Tibial artery (tissue), 4 donors: ENCODE measurements around the gene DMD.

Source experiments
- DNase-seq, 2 donors: peaks; one replicate each; pipeline ENCODE4 v3.0.0-alpha.2; 2019
- H3K27ac ChIP-seq, 2 donors: fragments of 200-600 bp; sonication (generic) in 1 of 2; 1 replicate in 1 of 2; 2 replicates in 1 of 2; pipeline ENCODE4 v1.5.1; 2018 to 2019; ENCODE audit warnings: mild to moderate bottlenecking in 1 of 2
- H3K27me3 ChIP-seq, 2 donors: fragments of 200-600 bp; sonication (generic) in 1 of 2; one replicate each; pipeline versions ENCODE4 v1.5.1 to v1.6.0; 2016 to 2019
- H3K36me3 ChIP-seq, 3 donors: fragments of 200-600 bp; sonication (generic) in 2 of 3; one replicate each; pipeline ENCODE4 v1.5.1; 2016 to 2019; ENCODE audit warnings: mild to moderate bottlenecking in 2 of 3
- H3K4me1 ChIP-seq, 4 donors: fragments of 200-600 bp; sonication (generic) in 2 of 4; 1 replicate in 3 of 4; 2 replicates in 1 of 4; pipeline ENCODE4 v1.5.1; 2016 to 2019
- H3K4me3 ChIP-seq, 2 donors: fragments of 200-600 bp; sonication (generic) in 1 of 2; 1 replicate in 1 of 2; 2 replicates in 1 of 2; pipeline ENCODE4 v1.5.1; 2018 to 2019; ENCODE audit warnings: mild to moderate bottlenecking in 2 of 2
- H3K9me3 ChIP-seq, 3 donors: fragments of 200-600 bp; sonication (generic) in 1 of 3; one replicate each; pipeline ENCODE4 v1.5.1; 2016 to 2019
- intact Hi-C: fragments of 100-400 bp; cut with DNase I; formaldehyde crosslinking; loops from one replicate; pipeline ENCODE4 v1.15.0; 2023; ENCODE audit warnings: low total_unique reads
- TF ChIP-seq, protein P1 (sequence below), 2 experiments: fragments of 200-600 bp in 1 of 2; fragments of 450-650 bp in 1 of 2; IDR thresholded peaks; one replicate each; pipeline ENCODE4 v1.5.1; 2017 to 2019; ENCODE audit warnings: antibody characterized with exemption in 2 of 2, mild to moderate bottlenecking in 1 of 2, moderate library complexity in 1 of 2

DMD gene

DNA sequence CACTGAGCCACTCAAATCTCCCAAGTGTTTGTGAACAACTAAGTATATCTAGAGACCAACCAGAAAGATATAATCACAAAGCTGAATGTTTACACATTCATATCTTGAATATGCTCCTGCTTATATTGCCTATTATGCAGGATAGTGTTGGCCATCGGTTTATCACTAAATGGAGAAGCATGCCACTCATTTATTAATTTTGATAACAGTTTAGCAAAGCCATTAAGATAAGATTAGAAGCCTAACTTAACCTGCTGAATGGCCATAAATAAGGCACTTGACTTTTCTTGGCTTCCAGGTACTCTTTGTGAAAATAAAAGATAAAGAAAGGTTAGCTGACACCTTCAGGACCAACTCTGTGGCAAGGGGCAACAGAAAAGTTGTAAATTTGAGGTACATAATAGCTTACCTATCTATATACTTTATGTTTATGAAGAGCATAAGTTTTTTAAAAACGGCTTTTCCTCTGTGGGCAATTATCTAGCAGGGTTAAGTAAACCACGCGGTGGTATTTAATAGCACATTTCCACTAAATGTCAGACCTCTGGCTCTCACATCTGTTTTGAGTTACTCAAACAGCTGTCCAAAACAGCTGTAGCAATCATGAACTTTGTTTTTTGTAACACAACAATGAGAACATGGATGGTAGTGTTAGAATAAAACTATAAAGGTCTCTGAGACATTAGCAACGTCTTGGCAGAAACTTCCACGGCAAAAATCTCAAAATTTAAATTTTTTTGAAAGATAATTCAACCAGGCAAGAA, 2080.7 kb downstream of the DMD start:
- no peaks in the 10 kb centered on the region for H3K27me3 ChIP-seq
- H3K4me3 ChIP-seq: no peak overlapping the region
- H3K27ac ChIP-seq: no peak overlapping the region
- H3K4me1 ChIP-seq: no peaks in the 10 kb centered on the region
- intact Hi-C loops: no loop called here
- no peaks in the 10 kb centered on the region for H3K9me3 ChIP-seq
- H3K36me3 ChIP-seq: peaks cover 0 to 3% (median 0%) of the 10 kb centered on the region in 3 donors
- no peak for DNase-seq
- TF ChIP-seq, protein P1, sequence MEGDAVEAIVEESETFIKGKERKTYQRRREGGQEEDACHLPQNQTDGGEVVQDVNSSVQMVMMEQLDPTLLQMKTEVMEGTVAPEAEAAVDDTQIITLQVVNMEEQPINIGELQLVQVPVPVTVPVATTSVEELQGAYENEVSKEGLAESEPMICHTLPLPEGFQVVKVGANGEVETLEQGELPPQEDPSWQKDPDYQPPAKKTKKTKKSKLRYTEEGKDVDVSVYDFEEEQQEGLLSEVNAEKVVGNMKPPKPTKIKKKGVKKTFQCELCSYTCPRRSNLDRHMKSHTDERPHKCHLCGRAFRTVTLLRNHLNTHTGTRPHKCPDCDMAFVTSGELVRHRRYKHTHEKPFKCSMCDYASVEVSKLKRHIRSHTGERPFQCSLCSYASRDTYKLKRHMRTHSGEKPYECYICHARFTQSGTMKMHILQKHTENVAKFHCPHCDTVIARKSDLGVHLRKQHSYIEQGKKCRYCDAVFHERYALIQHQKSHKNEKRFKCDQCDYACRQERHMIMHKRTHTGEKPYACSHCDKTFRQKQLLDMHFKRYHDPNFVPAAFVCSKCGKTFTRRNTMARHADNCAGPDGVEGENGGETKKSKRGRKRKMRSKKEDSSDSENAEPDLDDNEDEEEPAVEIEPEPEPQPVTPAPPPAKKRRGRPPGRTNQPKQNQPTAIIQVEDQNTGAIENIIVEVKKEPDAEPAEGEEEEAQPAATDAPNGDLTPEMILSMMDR (IDR thresholded peaks at IDR 0.05): no peak

DNA sequence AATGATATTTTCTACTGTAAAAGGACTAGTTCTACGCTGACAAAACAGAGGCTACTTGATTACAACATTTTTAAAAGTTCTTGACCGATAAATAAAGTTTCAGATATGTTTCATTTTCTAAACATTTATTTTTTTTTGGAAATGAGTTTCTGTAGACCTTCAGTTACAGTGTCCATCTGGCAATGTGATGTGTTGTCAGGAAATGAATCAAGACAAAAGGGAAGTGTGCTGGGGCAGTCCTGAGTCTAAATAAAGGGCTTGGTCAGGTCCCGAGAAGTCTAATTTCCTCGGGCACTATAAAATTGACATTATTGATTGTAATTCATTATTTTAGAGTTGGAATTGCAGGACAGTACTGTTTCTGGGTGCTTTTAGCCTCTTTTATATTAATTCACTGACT, 2082.5 kb downstream of the DMD start:
- no peak for DNase-seq
- Histone ChIP-seq H3K27ac (no peak overlapping the region), H3K4me3 (no peak overlapping the region), H3K27me3 (no peaks in the 10 kb centered on the region), H3K9me3 (no peaks in the 10 kb centered on the region), H3K4me1 (no peaks in the 10 kb centered on the region), H3K36me3 (peaks cover 0 to 2% (median 0%) of the 10 kb centered on the region in 3 donors)
- TF ChIP-seq, protein P1 (IDR thresholded peaks at IDR 0.05): no peak
- intact Hi-C loops: no loop called here

DNA sequence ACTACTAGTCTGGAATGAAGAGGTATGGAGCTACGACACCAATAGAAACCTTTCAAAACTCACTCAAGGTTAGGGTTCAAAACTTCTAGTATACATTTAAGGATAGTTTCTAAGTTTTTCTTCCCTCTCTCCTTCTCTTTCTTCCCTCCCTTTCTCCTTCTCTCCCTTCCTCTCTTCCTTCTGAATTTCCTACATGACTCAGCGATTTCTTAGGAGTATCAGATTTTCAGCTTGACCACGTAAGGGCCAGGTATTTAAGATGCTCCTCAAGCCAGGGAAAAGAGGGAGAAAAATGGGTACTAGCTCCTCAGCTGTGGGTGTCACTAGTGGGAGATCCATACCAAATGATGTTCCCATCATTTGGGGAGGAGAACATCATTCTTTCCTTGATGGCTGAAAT, 2083.6 kb downstream of the DMD start:
- Histone ChIP-seq H3K4me3 (no peak overlapping the region), H3K27ac (no peak overlapping the region), H3K27me3 (no peaks in the 10 kb centered on the region), H3K9me3 (no peaks in the 10 kb centered on the region), H3K36me3 (no peaks in the 10 kb centered on the region), H3K4me1 (no peaks in the 10 kb centered on the region)
- intact Hi-C loops: no loop called here
- DNase-seq: no peak
- TF ChIP-seq, protein P1 (IDR thresholded peaks at IDR 0.05): no peak

- TF ChIP-seq, protein P1 (IDR thresholded peaks at IDR 0.05): no peak
- Histone ChIP-seq H3K4me1 (no peaks in the 10 kb centered on the region), H3K27ac (no peak overlapping the region), H3K27me3 (no peaks in the 10 kb centered on the region), H3K4me3 (no peak overlapping the region), H3K36me3 (no peaks in the 10 kb centered on the region), H3K9me3 (no peaks in the 10 kb centered on the region)
- no peak for DNase-seq
- intact Hi-C loops: no loop called here
Observed at GRCh38 chrX:31126205-31126604, 2085.1 kb downstream of the DMD start.

DNA sequence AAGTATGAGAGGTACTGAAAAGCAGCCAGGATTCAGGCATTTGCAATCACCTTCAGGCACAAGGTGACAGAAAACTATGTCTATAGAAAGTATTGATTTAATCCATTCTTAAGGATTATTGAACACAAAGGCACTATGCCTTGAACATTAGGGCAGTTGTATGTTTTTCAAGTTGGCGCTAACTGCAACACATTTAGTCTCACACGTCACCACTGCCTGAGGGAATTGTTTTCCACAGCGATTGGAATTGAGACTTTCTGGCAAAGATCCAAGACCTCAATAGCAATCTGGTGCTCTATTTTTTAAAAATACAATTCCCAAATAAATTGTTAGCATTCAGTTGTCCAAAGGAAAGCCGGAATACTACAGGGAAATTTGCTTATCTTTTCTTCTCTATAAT, 2086.8 kb downstream of the DMD start:
- intact Hi-C loops: no loop called here
- Histone ChIP-seq H3K27ac (no peak overlapping the region), H3K27me3 (no peaks in the 10 kb centered on the region), H3K36me3 (no peaks in the 10 kb centered on the region), H3K4me3 (no peak overlapping the region), H3K9me3 (no peaks in the 10 kb centered on the region), H3K4me1 (no peaks in the 10 kb centered on the region)
- TF ChIP-seq, protein P1 (IDR thresholded peaks at IDR 0.05): no peak
- DNase-seq: no peak
